Mesendoderm (in vitro differentiated cells): ENCODE data around the gene ARMC7.
"Not testable (repeated sequence)": the region's sequence is repeated elsewhere in the genome, so short reads cannot be mapped to it uniquely, and the experiment has no call there.

Experiments
- DNase-seq: peaks from one replicate; pipeline ENCODE4 v3.0.0; 2013
- H2AK5ac ChIP-seq: 2 replicates; pipeline ENCODE4 v1.6.1; 2013; ENCODE audit warnings: low read length, inconsistent platforms
- H2BK120ac ChIP-seq: 2 replicates; pipeline ENCODE4 v1.6.1; 2013; ENCODE audit warnings: low read depth, mild to moderate bottlenecking, low read length, moderate library complexity, mixed read lengths
- H2BK15ac ChIP-seq: replicated peaks from 2 replicates; pipeline ENCODE4 v1.6.1; 2013; ENCODE audit warnings: low read depth, mild to moderate bottlenecking, moderate library complexity
- H2BK5ac ChIP-seq: 2 replicates; pipeline ENCODE4 v1.6.1; 2013; ENCODE audit warnings: low read length, inconsistent platforms
- H3K18ac ChIP-seq: 2 replicates; pipeline ENCODE4 v1.6.1; 2013; ENCODE audit warnings: mild to moderate bottlenecking, low read length, mixed read lengths
- H3K23ac ChIP-seq: one replicate; pipeline ENCODE4 v1.6.1; 2013; ENCODE audit warnings: low read length
- H3K27ac ChIP-seq: 2 replicates; pipeline ENCODE4 v1.5.1; 2013; ENCODE audit warnings: low read depth, mild to moderate bottlenecking, inconsistent platforms, low read length, moderate library complexity
- H3K27me3 ChIP-seq: 2 replicates; pipeline ENCODE4 v1.6.1; 2013; ENCODE audit warnings: low read length, control low read depth, mild to moderate bottlenecking, inconsistent platforms; ENCODE audit not compliant: insufficient read depth, poor library complexity
- H3K36me3 ChIP-seq: 2 replicates; pipeline ENCODE4 v1.6.1; 2013; ENCODE audit warnings: low read length, inconsistent platforms; ENCODE audit not compliant: control insufficient read depth, insufficient read depth
- H3K4ac ChIP-seq: one replicate; pipeline ENCODE4 v1.6.1; 2013; ENCODE audit warnings: low read depth, mild to moderate bottlenecking, low read length, moderate library complexity
- H3K4me1 ChIP-seq: 2 replicates; pipeline ENCODE4 v1.6.1; 2013; ENCODE audit warnings: low read depth, low read length, inconsistent platforms; ENCODE audit not compliant: control insufficient read depth
- H3K4me2 ChIP-seq: 2 replicates; pipeline ENCODE4 v1.6.1; 2013; ENCODE audit warnings: low read length
- H3K4me3 ChIP-seq: 2 replicates; pipeline ENCODE4 v1.5.1; 2013; ENCODE audit warnings: mild to moderate bottlenecking, low read length
- H3K56ac ChIP-seq: one replicate; pipeline ENCODE4 v1.6.1; 2013; ENCODE audit warnings: low read length
- H3K79me1 ChIP-seq: 2 replicates; pipeline ENCODE4 v1.6.1; 2013; ENCODE audit warnings: low read length, inconsistent platforms
- H3K79me2 ChIP-seq: 2 replicates; pipeline ENCODE4 v1.6.1; 2013; ENCODE audit warnings: mild to moderate bottlenecking, low read length; ENCODE audit not compliant: control insufficient read depth, insufficient read depth
- H3K9ac ChIP-seq: 2 replicates; pipeline ENCODE4 v1.6.1; 2013; ENCODE audit warnings: low read length, inconsistent platforms
- H4K5ac ChIP-seq: one replicate; pipeline ENCODE4 v1.6.1; 2013; ENCODE audit warnings: low read length
- H4K8ac ChIP-seq: one replicate; pipeline ENCODE4 v1.6.1; 2013; ENCODE audit warnings: low read depth, mild to moderate bottlenecking, control low read depth, low read length, moderate library complexity
- WGBS: extraction: QIAGEN DNeasy Blood & Tissue Kit; methylation state at CpG from one replicate; pipeline ENCODE4 v1.1.7; 2013; ENCODE audit warnings: low lambda C conversion rate, missing lambda C conversion rate; ENCODE audit not compliant: insufficient coverage; ENCODE audit errors: extremely low coverage; 5-methylcytosine and 5-hydroxymethylcytosine counted together

The ARMC7 gene

DNA sequence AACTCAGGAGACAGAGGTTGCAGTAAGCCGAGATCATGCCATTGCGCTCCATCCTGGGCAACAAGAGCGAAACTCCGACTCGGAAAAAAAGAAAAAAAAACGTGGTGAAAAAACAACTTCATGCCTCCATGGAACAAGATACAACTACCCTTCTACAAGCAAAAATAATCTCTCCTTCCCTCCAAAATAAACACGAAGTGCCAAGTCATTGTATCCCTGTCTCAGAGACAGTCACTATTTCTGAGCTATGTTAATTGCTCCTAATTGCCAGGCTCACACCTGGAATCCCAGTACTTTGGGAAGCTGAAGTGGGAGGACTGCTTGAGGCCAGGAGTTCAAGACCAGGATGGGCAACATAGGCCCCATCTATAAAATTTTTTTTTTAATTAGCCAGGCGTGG is 41.0 kb upstream of the ARMC7 start:
- no peak overlapping the region for H4K5ac ChIP-seq
- no peak overlapping the region for H3K23ac ChIP-seq

DNA sequence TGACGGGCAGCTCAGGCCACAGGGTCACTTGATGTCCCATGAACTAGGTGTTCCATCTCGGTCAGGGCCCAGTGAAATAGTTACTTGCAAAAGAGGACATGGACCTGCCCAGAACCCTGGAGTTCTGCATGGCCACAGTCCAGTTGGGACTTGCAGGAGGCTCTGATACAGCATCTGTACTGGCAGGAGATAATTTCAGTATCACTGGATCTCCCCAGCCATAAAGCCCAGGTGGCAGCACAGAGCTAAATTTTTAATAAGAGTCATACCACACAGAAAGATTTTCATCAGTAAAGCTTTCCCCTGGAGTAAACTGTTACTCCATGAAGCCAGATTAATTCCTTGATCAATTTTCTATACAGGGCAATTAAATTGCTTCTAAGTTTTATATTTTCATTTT is 40.0 kb upstream of the ARMC7 start:
- Histone ChIP-seq H2BK120ac (no peak overlapping the region), H3K4me1 (no peaks in the 10 kb centered on the region), H3K79me2 (no peaks in the 10 kb centered on the region), H4K5ac (no peak overlapping the region), H3K9ac (no peak overlapping the region), H2BK15ac (no peak overlapping the region), H3K23ac (no peak overlapping the region), H3K4me3 (no peak overlapping the region), H4K8ac (no peak overlapping the region), H2BK5ac (no peak overlapping the region), H3K4ac (no peak overlapping the region), H3K79me1 (no peaks in the 10 kb centered on the region), H3K56ac (no peak overlapping the region), H3K27ac (no peak overlapping the region), H3K4me2 (no peak overlapping the region), H3K36me3 (peaks cover 5% of the 10 kb centered on the region), H3K18ac (no peak overlapping the region), H3K27me3 (no peaks in the 10 kb centered on the region), H2AK5ac (no peak overlapping the region)
- no CpG with 5 or more reads among the region's 2 CpGs for WGBS
- DNase-seq, result no peak

More for the DNA sequence above, 41.0 kb upstream of the ARMC7 start:
- Histone ChIP-seq H3K18ac (no peak overlapping the region), H3K36me3 (peaks cover 12% of the 10 kb centered on the region), H3K4me1 (no peaks in the 10 kb centered on the region), H2BK120ac (no peak overlapping the region), H3K27me3 (no peaks in the 10 kb centered on the region), H3K9ac (no peak overlapping the region), H3K4me3 (no peak overlapping the region), H3K79me2 (no peaks in the 10 kb centered on the region), H3K4me2 (no peak overlapping the region), H3K56ac (no peak overlapping the region), H3K27ac (no peak overlapping the region), H2BK15ac (no peak overlapping the region), H2BK5ac (no peak overlapping the region), H2AK5ac (no peak overlapping the region), H4K8ac (no peak overlapping the region), H3K4ac (no peak overlapping the region), H3K79me1 (no peaks in the 10 kb centered on the region)
- WGBS, result no CpG with 5 or more reads among the region's 8 CpGs
- no peak for DNase-seq

DNA sequence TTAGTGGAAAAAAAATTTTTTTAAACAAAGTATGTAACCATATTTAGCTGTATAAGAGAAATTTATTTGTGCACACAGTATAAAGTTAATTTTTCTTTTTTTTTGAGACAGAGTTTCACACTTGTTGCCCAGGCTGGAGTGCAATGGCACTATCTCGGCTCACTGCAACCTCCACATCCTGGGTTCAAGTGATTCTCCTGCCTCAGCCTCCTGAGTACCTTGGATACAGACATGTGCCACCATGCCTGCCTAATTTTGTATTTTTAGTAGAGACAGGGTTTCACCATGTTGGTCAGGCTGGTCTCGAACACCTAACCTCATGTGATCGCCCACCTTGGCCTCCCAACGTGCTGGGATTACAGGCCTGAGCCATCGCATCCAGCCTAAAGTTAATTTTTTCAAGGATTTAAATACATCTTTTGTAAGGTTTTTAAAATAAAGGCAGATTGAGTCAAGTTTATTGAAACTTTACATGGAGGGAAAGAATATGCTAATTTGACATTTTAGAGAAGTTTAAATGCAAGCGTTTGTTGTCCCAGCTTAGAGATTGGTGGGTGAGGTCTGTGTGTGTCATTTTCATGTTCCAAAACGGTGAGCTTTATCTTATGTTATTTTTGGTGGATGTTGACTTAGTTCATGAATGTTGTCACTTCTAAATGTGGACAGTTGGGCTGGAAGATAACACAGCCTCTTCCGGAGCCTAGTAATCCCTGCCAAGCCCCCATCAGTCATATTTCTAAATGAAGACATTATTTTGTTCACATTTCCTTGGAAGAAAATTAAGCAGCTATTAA is 38.1 kb upstream of the ARMC7 start:
- H3K23ac ChIP-seq, H3K4ac ChIP-seq, H3K4me2 ChIP-seq, H2BK15ac ChIP-seq, H4K8ac ChIP-seq, H3K79me2 ChIP-seq, H3K79me1 ChIP-seq, H3K18ac ChIP-seq, H3K4me3 ChIP-seq, H2BK120ac ChIP-seq, H2AK5ac ChIP-seq, DNase-seq, H3K27me3 ChIP-seq, H4K5ac ChIP-seq, H2BK5ac ChIP-seq, H3K9ac ChIP-seq, H3K56ac ChIP-seq, H3K27ac ChIP-seq, H3K4me1 ChIP-seq, H3K36me3 ChIP-seq: not testable (repeated sequence)
- no CpG with 5 or more reads among the region's 8 CpGs for WGBS

DNA sequence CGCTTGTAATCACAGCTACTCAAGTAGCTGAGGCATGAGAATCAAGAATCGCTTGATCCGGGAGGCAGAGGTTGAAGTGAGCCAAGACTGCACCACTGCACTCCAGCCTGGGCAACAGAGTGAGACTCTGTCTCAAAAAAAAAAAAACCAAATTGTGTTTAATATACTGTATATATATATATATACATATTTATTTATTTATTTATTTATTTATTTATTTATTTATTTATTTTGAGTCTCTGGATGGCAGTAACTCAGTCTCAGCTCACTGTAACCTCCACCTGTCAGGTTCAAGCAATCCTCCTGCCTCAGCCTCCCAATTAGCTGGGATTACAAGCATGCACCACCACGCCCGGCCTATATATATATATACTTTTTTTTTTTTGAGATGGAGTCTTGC is 36.9 kb upstream of the ARMC7 start:
- H2BK15ac ChIP-seq, H3K27me3 ChIP-seq, H3K36me3 ChIP-seq, H3K23ac ChIP-seq, H3K4ac ChIP-seq, H2AK5ac ChIP-seq, H2BK5ac ChIP-seq, H2BK120ac ChIP-seq, H3K4me3 ChIP-seq, H3K79me2 ChIP-seq, H3K9ac ChIP-seq, H4K8ac ChIP-seq, H3K4me2 ChIP-seq, H3K27ac ChIP-seq, DNase-seq, H4K5ac ChIP-seq, H3K4me1 ChIP-seq, H3K18ac ChIP-seq, H3K56ac ChIP-seq, H3K79me1 ChIP-seq: not testable (repeated sequence)
- no CpG with 5 or more reads among the region's 5 CpGs for WGBS

DNA sequence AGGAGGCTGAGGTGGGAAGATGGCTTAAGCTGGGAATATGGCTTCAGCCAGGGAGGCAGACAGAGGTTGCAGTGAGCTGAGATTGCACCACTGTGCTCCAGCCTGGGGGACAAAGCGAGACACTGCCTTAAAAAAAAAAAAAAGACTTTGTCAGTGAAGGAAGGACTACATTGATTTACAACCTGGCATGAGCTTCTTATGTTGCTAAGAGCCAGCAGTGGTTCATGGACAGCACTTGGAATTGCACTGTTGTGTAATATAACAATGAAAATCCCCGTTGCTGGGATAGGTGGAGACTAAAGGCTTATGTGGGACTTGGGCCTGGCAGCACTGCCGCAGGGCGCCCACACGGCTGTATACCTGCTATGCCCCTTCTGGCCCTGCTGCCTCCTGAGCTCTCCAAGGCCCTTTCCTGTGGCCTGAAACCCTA is 36.1 kb upstream of the ARMC7 start:
- Histone ChIP-seq H3K23ac (no peak overlapping the region), H3K27ac (no peak overlapping the region), H3K36me3 (no peaks in the 10 kb centered on the region), H3K4me2 (no peak overlapping the region), H3K4ac (no peak overlapping the region), H3K9ac (no peak overlapping the region), H2BK120ac (no peak overlapping the region), H3K56ac (peak overlapping the region; percentile 15), H3K4me3 (no peak overlapping the region), H2AK5ac (no peak overlapping the region), H2BK15ac (no peak overlapping the region), H3K79me1 (no peaks in the 10 kb centered on the region), H3K27me3 (no peaks in the 10 kb centered on the region), H4K5ac (no peak overlapping the region), H2BK5ac (no peak overlapping the region), H3K79me2 (no peaks in the 10 kb centered on the region), H3K4me1 (peaks cover 8% of the 10 kb centered on the region), H3K18ac (no peak overlapping the region), H4K8ac (no peak overlapping the region)
- DNase-seq, result no peak
- WGBS, result no CpG with 5 or more reads among the region's 5 CpGs

DNA sequence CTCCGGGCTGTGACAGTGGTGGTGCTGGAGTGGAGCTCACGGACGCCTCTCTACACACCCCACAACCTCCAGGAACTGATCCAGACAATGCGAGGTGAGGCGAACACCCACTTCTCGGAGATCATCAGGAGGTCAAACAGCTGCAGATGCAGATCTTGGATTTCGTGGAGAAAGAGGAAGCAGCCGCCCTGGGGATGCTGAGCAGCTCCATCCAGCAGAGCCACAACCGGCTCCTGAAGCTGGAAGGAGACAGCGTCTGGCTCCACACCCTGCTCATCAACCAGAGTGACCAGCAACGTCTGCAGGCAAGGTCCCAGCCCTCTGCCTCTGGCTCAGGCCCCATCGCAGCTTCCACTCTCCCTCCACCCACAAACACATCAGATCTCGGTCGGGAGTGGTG is 35.2 kb upstream of the ARMC7 start:
- Histone ChIP-seq H3K23ac (no peak overlapping the region), H3K4me3 (no peak overlapping the region), H3K79me2 (no peaks in the 10 kb centered on the region), H3K4ac (no peak overlapping the region), H3K9ac (no peak overlapping the region), H4K8ac (no peak overlapping the region), H2BK120ac (no peak overlapping the region), H3K4me2 (no peak overlapping the region), H3K56ac (no peak overlapping the region), H2AK5ac (no peak overlapping the region), H2BK5ac (no peak overlapping the region), H4K5ac (no peak overlapping the region), H3K27ac (no peak overlapping the region), H3K4me1 (peaks cover 8% of the 10 kb centered on the region), H3K18ac (no peak overlapping the region), H2BK15ac (no peak overlapping the region), H3K36me3 (no peaks in the 10 kb centered on the region), H3K79me1 (no peaks in the 10 kb centered on the region), H3K27me3 (no peaks in the 10 kb centered on the region)
- no peak for DNase-seq
- WGBS, result no CpG with 5 or more reads among the region's 14 CpGs
